K562 (cell line): Measurements from ENCODE around the gene AKT1S1. TPM values are rescaled to one million over a fixed set of nuclear protein-coding genes. Genes with fewer than 3 reads are reported as not detected.

Source experiments
- ATAC-seq: fragments of 200-7000 bp; cut with Tn5 transposase; 3 replicates; pipeline ENCODE4 v1.9.1; 2020; ENCODE audit warnings: moderate library complexity
- BruUV-seq: library from RNA; stranded (reverse); fragments of 400-500 nt; replicated peaks from 2 replicates; lab custom pipeline; 2021; lab: Mats Ljungman, UMichigan
- CTCF ChIA-PET: fragments of 300-600 bp; formaldehyde crosslinking; extraction: SDS; loops from one replicate; lab custom pipeline; 2021; ENCODE audit warnings: low intra/inter-chr PET ratio; lab: Yijun Ruan, JAX
- POLR2A ChIA-PET: fragments of 300-600, 350-650 bp; sonication (Branson Sonifier 250); formaldehyde crosslinking; extraction: SDS; loops from one replicate; lab custom pipeline; 2021; ENCODE audit warnings: antibody characterized with exemption, inconsistent platforms; lab: Yijun Ruan, JAX
- DNase-seq, 4 experiments: peaks; one replicate each; pipeline versions ENCODE4 v3.0.0 to v3.0.0-alpha.2; 2011 to 2018; ENCODE audit warnings: low spot score in 3 of 4, mixed read lengths in 3 of 4; ENCODE audit errors: extremely low read depth in 1 of 4
- FAIRE-seq: peaks from 2 replicates; lab custom pipeline; 2011; peaks lifted over from hg19 to GRCh38; lab: Jason Lieb, UNC
- H2AFZ ChIP-seq: 2 replicates; pipeline ENCODE4 v1.6.0; 2011; ENCODE audit warnings: low read depth, low read length, control low read depth, inconsistent platforms
- H3K27ac ChIP-seq: fragments of 200-600 bp; 3 replicates; pipeline ENCODE4 v1.8.0; 2011; ENCODE audit warnings: low read depth, mild to moderate bottlenecking, control low read depth, inconsistent platforms, low read length, moderate library complexity, mixed read lengths; ENCODE audit errors: extremely low read depth
- H3K27me3 ChIP-seq, 2 experiments: fragments of 300-600 bp in 1 of 2; 2 replicates in 1 of 2; 3 replicates in 1 of 2; pipeline versions ENCODE4 v1.6.0 to v1.8.0; 2011; ENCODE audit warnings: inconsistent platforms in 2 of 2, low read length in 2 of 2, mild to moderate bottlenecking in 1 of 2, mixed read lengths in 1 of 2, moderate library complexity in 1 of 2; ENCODE audit not compliant: control insufficient read depth in 2 of 2, insufficient read depth in 2 of 2
- H3K36me3 ChIP-seq: fragments of 300-600 bp; 3 replicates; pipeline ENCODE4 v1.8.0; 2011; ENCODE audit warnings: mild to moderate bottlenecking, low read length, inconsistent platforms; ENCODE audit not compliant: control insufficient read depth, insufficient read depth
- H3K4me1 ChIP-seq, 2 experiments: fragments of 200-600 bp in 1 of 2; replicated peaks in 1 of 2; 2 replicates in 1 of 2; 3 replicates in 1 of 2; pipeline versions ENCODE4 v1.5.1 to v1.8.0; 2011; ENCODE audit warnings: inconsistent platforms in 2 of 2, low read length in 2 of 2, mild to moderate bottlenecking in 1 of 2, mixed read lengths in 1 of 2, moderate library complexity in 1 of 2; ENCODE audit not compliant: control insufficient read depth in 2 of 2, insufficient read depth in 2 of 2
- H3K4me2 ChIP-seq: 2 replicates; pipeline ENCODE4 v1.6.1; 2011; ENCODE audit warnings: low read length, control low read depth, inconsistent platforms, mixed read lengths; ENCODE audit not compliant: insufficient read depth
- H3K4me3 ChIP-seq: fragments of 200-600 bp; sonication (generic), shearing (Covaris generic); 2 replicates; pipeline ENCODE4 v1.5.1; 2016; ENCODE audit warnings: control low read depth, inconsistent platforms
- H3K79me2 ChIP-seq: fragments of 200-600 bp; 3 replicates; pipeline ENCODE4 v1.8.0; 2011; ENCODE audit warnings: low read length, inconsistent platforms; ENCODE audit not compliant: control insufficient read depth, insufficient read depth
- H3K9ac ChIP-seq, 2 experiments: 2 replicates each; pipeline versions ENCODE4 v1.6.0 to v1.6.1; 2011; ENCODE audit warnings: low read depth in 2 of 2, low read length in 2 of 2, control low read depth in 1 of 2, inconsistent platforms in 1 of 2, mild to moderate bottlenecking in 1 of 2, mixed read lengths in 1 of 2; ENCODE audit not compliant: insufficient read depth in 1 of 2
- H3K9me1 ChIP-seq: one replicate; pipeline ENCODE4 v1.6.0; 2011; ENCODE audit warnings: inconsistent platforms, mild to moderate bottlenecking, low read length, moderate library complexity; ENCODE audit not compliant: control insufficient read depth, insufficient read depth
- H3K9me3 ChIP-seq: replicated peaks from 2 replicates; pipeline ENCODE4 v1.5.1; 2011; ENCODE audit warnings: low read depth, low read length, inconsistent platforms; ENCODE audit not compliant: control insufficient read depth, insufficient read depth
- H4K20me1 ChIP-seq: replicated peaks from 2 replicates; pipeline ENCODE4 v1.6.1; 2011; ENCODE audit warnings: low read length, inconsistent platforms, mixed read lengths; ENCODE audit not compliant: control insufficient read depth, insufficient read depth
- CBX3 ChIP-seq, 2 experiments: IDR thresholded peaks; 1 replicate in 1 of 2; 2 replicates in 1 of 2; pipeline ENCODE4 v1.6.1; 2012; ENCODE audit warnings: inconsistent platforms in 2 of 2, low read length in 2 of 2, borderline replicate concordance in 1 of 2, control low read depth in 1 of 2
- GTF2E2 ChIP-seq: fragments of 200-800 bp; sonication (Bioruptor generic); IDR thresholded peaks from 2 replicates; pipeline ENCODE4 v1.6.1; 2016; ENCODE audit warnings: missing genetic modification characterization, missing compliant biosample characterization
- HNRNPUL1 ChIP-seq: fragments of 200-400 bp; formaldehyde crosslinking; IDR thresholded peaks from 2 replicates; pipeline ENCODE4 v1.6.1; 2017; ENCODE audit warnings: low read length
- KDM5B ChIP-seq: fragments of 200-600 bp; sonication (generic); IDR thresholded peaks from 2 replicates; pipeline ENCODE4 v1.6.1; 2012; ENCODE audit warnings: low read depth, mild to moderate bottlenecking, moderate library complexity, low read length, control low read depth, inconsistent platforms; ENCODE audit not compliant: insufficient replicate concordance
- MAFK ChIP-seq: IDR thresholded peaks from 2 replicates; pipeline ENCODE4 v1.6.1; 2011; ENCODE audit warnings: low read length, improper control_type of control experiment
- TAF1 ChIP-seq: IDR thresholded peaks from 2 replicates; pipeline ENCODE4 v1.6.1; 2011; ENCODE audit warnings: mild to moderate bottlenecking, low read length, moderate library complexity; ENCODE audit not compliant: insufficient read depth, control insufficient read depth, severe bottlenecking; ENCODE audit errors: extremely low read depth
- TCFL5 ChIP-seq: fragments of 250-450 bp; sonication (Bioruptor Pico); conservative IDR thresholded peaks from 2 replicates; pipeline ENCODE4 v1.6.1; 2021; ENCODE audit warnings: mild to moderate bottlenecking, moderate library complexity, matching md5 sums
- ZBTB7A ChIP-seq: IDR thresholded peaks from 2 replicates; pipeline ENCODE4 v1.6.1; 2011; ENCODE audit warnings: low read depth, mild to moderate bottlenecking, low read length, moderate library complexity, borderline replicate concordance; ENCODE audit not compliant: control insufficient read depth
- ZNF174 ChIP-seq: fragments of 250-450 bp; sonication (Bioruptor Pico); IDR thresholded peaks from 2 replicates; pipeline ENCODE4 v1.4.0; 2020; ENCODE audit warnings: mild to moderate bottlenecking
- WGBS: fragments of 100-300 bp; shearing (Covaris generic); methylation state at CpG from one replicate; pipeline ENCODE4 v1.1.6; 2016; ENCODE audit warnings: low coverage, mixed read lengths; ENCODE audit not compliant: insufficient coverage; ENCODE audit errors: missing lambda C conversion rate; 5-methylcytosine and 5-hydroxymethylcytosine counted together
- in situ Hi-C: fragments of 300-500 bp; cut with MboI; formaldehyde crosslinking; loops from 4 replicates; pipeline ENCODE4 v1.15.0; 2018; ENCODE audit warnings: inconsistent platforms, mixed read lengths
- intact Hi-C: fragments of 100-400 bp; cut with micrococcal nuclease; formaldehyde crosslinking; loops from 2 replicates; pipeline ENCODE4 v1.14.2; 2022
- polyA plus RNA-seq, 8 experiments: library from polyadenylated mRNA; depleted of rRNA in 4 of 8; stranded (reverse) in 5 of 8; unstranded in 3 of 8; fragments of >200 nt; fragmentation: Nextera tagmentation in 2 of 8; fragmentation: Illumina TruSeq in 1 of 8; extraction: Ambion mirVana in 2 of 8; extraction: Trizol in 1 of 8; gene quantifications; 2 replicates each; pipeline versions ENCODE4 v1.2.1 to v1.2.3, GENCODE V29; 2011 to 2014; ENCODE audit warnings: inconsistent platforms in 1 of 8, missing spikeins in 1 of 8
- total RNA-seq, 7 experiments: library from RNA; depleted of rRNA in 6 of 7; stranded (reverse); fragments of >200 nt in 6 of 7; fragmentation: Illumina TruSeq in 2 of 7; extraction: Trizol in 2 of 7; gene quantifications; 2 replicates each; pipeline versions ENCODE4 v1.2.1 to v1.2.3, GENCODE V29; 2011 to 2021; ENCODE audit warnings: low replicate concordance in 1 of 7
- TF ChIP-seq, protein P1 (sequence below), 2 experiments: fragments of 450-650 bp in 1 of 2; sonication (generic) in 1 of 2; formaldehyde crosslinking; conservative IDR thresholded peaks; 2 replicates each; pipeline versions ENCODE4 v1.4.0 to v1.8.1; 2020 to 2022; ENCODE audit warnings: mild to moderate bottlenecking in 1 of 2, missing genetic modification reagents in 1 of 2
- TF ChIP-seq, protein P2 (sequence below): fragments of 450-650 bp; IDR thresholded peaks from 2 replicates; pipeline ENCODE4 v1.7.0; 2016; ENCODE audit warnings: borderline replicate concordance
- TF ChIP-seq, protein P3 (sequence below): sonication (generic); formaldehyde crosslinking; IDR thresholded peaks from 2 replicates; pipeline ENCODE4 v1.8.0; 2023; ENCODE audit warnings: missing genetic modification reagents, mild to moderate bottlenecking, borderline replicate concordance

Gene AKT1S1
- total and polyA plus RNA-seq, 9 of the 15 experiments (the other 6 are each of a cell fraction or from before 2014, with no cell fraction given), result 1.2 to 50.3 (median 17.1) TPM

DNA sequence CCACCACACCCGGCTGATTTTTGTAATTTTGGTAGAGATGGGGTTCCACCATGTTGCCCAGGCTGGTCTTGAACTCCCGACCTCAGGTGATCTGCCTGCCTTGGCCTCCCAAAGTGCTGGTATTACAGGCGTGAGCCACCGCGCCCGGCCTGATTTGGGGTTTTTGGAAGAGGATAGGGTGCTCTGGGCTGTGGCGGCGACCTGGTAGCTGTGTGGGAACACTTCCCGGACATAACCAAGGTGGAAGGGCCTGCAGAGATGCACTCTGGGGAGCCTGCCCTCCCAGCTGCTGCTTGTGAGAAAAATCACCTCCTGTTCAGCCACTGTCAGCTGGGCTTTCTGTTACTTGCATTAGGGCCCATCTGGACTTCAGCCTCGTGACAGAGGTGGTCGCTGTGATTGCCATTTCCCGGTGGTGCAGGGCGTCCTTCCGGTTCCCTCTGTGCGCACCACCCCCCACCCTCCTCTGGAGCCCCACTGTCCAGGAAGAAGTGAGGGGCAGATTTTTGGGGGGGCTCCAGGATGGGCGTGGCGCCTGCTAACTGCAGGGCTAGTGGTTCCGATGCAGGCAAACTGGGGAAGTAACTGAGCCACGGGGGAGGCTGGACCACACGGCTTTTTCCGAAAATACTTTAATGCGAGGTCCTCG lies 12.0 kb upstream of the AKT1S1 start:
- in situ Hi-C loops, result no loop called here
- FAIRE-seq (peak; percentile 29), DNase-seq (peak in 1 of 4 experiments; percentile 30), ATAC-seq (no peak)
- H3K4me1 ChIP-seq, result peaks cover 12 to 52% of the 10 kb centered on the region in 2 experiments
- ChIA-PET POLR2A (interaction anchor here (0.8 to 1.6 kb wide), 3 partner anchors 12 to 145 kb away, joined by 3 to 11 read pairs (median 4); partner anchors contain the start of genes AKT1S1, ATF5, NUP62 and TBC1D17), CTCF (interaction anchor here (0.6 to 0.7 kb wide), 2 partner anchors 53 to 355 kb away, joined by 5 to 6 read pairs; no protein-coding TSS in a partner anchor)
- no peak overlapping the region for H3K4me3 ChIP-seq
- H3K9ac ChIP-seq, result peak overlapping the region; percentile 74 to 90
- no peaks in the 10 kb centered on the region; a peak in 1 of 5 replicates for H3K27me3 ChIP-seq
- no peaks in the 10 kb centered on the region for H3K9me3 ChIP-seq
- 56% methylated on average over 17 of the region's 23 CpGs for whole genome bisulfite sequencing
- H2AFZ ChIP-seq, result peak overlapping the region; percentile 100
- peaks cover 8% of the 10 kb centered on the region; the same call in 2 of the 3 replicates for H3K36me3 ChIP-seq
- peak overlapping the region; percentile 89 for H3K27ac ChIP-seq
- no peaks in the 10 kb centered on the region for H4K20me1 ChIP-seq
- H3K9me1 ChIP-seq, result peaks cover 3% of the 10 kb centered on the region
- peak overlapping the region; percentile 92 for H3K4me2 ChIP-seq
- BruUV-seq, result TSS peak; percentile 81
- intact Hi-C loops, result no loop called here
- H3K79me2 ChIP-seq, result no peaks in the 10 kb centered on the region
- no peak for TF ChIP-seq TCFL5 (CRISPR knock-in tag)
- TF ChIP-seq MAFK, result no peak
- TF ChIP-seq, protein P1, sequence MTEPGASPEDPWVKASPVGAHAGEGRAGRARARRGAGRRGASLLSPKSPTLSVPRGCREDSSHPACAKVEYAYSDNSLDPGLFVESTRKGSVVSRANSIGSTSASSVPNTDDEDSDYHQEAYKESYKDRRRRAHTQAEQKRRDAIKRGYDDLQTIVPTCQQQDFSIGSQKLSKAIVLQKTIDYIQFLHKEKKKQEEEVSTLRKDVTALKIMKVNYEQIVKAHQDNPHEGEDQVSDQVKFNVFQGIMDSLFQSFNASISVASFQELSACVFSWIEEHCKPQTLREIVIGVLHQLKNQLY (CRISPR knock-in tag; conservative IDR thresholded peaks at IDR 0.05), result no peak
- no peak for TF ChIP-seq TAF1
- TF ChIP-seq, protein P2, sequence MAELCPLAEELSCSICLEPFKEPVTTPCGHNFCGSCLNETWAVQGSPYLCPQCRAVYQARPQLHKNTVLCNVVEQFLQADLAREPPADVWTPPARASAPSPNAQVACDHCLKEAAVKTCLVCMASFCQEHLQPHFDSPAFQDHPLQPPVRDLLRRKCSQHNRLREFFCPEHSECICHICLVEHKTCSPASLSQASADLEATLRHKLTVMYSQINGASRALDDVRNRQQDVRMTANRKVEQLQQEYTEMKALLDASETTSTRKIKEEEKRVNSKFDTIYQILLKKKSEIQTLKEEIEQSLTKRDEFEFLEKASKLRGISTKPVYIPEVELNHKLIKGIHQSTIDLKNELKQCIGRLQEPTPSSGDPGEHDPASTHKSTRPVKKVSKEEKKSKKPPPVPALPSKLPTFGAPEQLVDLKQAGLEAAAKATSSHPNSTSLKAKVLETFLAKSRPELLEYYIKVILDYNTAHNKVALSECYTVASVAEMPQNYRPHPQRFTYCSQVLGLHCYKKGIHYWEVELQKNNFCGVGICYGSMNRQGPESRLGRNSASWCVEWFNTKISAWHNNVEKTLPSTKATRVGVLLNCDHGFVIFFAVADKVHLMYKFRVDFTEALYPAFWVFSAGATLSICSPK, result no peak
- no peak for TF ChIP-seq KDM5B
- TF ChIP-seq, protein P3, sequence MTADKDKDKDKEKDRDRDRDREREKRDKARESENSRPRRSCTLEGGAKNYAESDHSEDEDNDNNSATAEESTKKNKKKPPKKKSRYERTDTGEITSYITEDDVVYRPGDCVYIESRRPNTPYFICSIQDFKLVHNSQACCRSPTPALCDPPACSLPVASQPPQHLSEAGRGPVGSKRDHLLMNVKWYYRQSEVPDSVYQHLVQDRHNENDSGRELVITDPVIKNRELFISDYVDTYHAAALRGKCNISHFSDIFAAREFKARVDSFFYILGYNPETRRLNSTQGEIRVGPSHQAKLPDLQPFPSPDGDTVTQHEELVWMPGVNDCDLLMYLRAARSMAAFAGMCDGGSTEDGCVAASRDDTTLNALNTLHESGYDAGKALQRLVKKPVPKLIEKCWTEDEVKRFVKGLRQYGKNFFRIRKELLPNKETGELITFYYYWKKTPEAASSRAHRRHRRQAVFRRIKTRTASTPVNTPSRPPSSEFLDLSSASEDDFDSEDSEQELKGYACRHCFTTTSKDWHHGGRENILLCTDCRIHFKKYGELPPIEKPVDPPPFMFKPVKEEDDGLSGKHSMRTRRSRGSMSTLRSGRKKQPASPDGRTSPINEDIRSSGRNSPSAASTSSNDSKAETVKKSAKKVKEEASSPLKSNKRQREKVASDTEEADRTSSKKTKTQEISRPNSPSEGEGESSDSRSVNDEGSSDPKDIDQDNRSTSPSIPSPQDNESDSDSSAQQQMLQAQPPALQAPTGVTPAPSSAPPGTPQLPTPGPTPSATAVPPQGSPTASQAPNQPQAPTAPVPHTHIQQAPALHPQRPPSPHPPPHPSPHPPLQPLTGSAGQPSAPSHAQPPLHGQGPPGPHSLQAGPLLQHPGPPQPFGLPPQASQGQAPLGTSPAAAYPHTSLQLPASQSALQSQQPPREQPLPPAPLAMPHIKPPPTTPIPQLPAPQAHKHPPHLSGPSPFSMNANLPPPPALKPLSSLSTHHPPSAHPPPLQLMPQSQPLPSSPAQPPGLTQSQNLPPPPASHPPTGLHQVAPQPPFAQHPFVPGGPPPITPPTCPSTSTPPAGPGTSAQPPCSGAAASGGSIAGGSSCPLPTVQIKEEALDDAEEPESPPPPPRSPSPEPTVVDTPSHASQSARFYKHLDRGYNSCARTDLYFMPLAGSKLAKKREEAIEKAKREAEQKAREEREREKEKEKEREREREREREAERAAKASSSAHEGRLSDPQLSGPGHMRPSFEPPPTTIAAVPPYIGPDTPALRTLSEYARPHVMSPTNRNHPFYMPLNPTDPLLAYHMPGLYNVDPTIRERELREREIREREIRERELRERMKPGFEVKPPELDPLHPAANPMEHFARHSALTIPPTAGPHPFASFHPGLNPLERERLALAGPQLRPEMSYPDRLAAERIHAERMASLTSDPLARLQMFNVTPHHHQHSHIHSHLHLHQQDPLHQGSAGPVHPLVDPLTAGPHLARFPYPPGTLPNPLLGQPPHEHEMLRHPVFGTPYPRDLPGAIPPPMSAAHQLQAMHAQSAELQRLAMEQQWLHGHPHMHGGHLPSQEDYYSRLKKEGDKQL (CRISPR knock-in tag), result no peak; the same call in 1 of the 2 replicates
- TF ChIP-seq HNRNPUL1, result no peak
- no peak for TF ChIP-seq ZNF174 (CRISPR knock-in tag)
- TF ChIP-seq GTF2E2, result 0 out of 2 replicates have a peak, but pooled peaks have one; percentile 18
- peak; percentile 12; the same call in 1 of the 2 replicates for TF ChIP-seq ZBTB7A
- no peak for TF ChIP-seq CBX3 (IDR thresholded peaks at IDR 0.05; ENCODE audit: borderline replicate concordance in 1 of 2, low read length in 2 of 2)
